GM04503 (cell line): Measurements from ENCODE around the gene ADGRL3.
"Not testable (repeated sequence)": the region's sequence is repeated elsewhere in the genome, so short reads cannot be mapped to it uniquely, and the experiment has no call there.

Experiments used
- DNase-seq: peaks from one replicate; pipeline ENCODE4 v3.0.0-alpha.2; 2012; ENCODE audit warnings: low read depth

The ADGRL3 gene

DNA sequence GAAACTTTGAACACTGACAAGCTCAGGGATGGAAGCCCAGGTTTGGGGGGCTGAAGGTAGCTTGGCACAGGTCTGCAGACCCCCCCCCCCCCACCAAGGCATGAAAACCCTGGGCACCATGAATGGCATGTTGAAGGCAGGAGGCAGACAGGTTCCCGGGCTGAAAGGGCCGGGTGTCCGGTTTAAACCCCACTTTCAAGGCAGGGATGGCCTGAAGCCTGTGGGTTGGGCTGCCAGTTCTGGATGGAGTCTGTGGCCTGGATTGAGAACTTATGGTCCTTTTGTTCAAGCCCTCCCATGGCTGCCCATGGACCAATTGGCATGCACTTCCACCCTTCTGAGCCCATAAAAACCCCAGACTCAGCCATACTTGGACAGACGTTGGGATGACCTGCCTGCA is 616.9 kb downstream of the ADGRL3 start:
- DNase-seq: no peak

DNA sequence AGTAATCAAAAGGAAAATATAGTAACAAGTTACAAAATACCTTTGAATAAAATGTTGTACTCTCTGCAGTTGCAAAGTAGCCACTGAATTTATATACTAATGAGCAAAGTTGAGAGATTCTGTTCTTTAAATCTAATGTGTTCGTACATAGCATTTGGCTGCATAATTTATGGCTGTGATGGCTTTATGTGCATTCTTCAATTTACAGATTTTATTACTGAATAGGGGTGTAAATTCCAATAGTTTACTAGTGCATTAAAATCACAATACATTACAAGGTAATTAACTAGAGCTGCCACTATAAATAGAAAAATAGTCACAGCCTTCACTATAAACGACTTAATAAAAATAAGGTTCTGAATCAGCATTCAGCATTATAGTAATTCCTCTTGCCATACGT is 620.0 kb downstream of the ADGRL3 start:
- no peak for DNase-seq

DNA sequence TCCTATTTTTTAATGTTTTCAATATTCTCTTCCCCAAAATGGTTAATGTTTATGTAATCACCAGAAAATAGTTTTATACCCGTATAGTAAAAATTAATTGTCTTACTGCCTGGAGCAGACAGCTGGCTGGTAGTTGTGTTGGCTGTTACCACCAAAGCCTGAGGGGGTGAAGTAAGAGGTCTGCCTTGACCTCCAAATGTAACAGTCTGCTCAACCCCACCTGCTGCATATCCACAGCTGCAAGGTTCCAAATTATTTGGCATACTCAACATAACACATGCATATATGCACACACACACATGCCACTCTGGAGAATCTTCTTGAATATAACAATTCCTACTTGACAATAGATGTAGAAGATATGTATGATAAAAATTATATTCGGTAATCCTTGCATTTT is 624.3 kb downstream of the ADGRL3 start:
- DNase-seq: no peak

DNA sequence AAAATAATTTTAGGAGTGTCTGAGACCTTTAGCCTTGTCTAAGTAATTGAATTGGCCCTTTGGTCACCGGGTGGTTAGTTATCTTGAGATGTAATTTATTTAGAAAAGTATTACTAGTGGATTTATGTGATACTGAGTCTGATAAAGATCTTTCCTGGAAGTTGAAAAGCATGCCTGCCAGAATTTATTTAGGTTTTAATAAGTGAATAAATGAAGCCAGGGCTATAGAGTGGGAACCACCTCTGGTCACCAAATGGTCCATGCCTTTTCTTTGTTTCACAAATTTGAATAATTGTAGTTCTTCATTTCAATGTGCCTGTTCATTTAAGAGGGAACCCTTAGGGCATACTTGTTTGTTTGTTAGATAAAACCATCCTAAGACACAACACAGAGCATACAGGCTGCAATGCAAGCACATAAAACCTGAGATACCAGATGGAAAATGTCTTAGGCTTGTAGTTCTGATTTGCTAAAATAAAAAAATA is 627.8 kb downstream of the ADGRL3 start:
- no peak for DNase-seq

DNA sequence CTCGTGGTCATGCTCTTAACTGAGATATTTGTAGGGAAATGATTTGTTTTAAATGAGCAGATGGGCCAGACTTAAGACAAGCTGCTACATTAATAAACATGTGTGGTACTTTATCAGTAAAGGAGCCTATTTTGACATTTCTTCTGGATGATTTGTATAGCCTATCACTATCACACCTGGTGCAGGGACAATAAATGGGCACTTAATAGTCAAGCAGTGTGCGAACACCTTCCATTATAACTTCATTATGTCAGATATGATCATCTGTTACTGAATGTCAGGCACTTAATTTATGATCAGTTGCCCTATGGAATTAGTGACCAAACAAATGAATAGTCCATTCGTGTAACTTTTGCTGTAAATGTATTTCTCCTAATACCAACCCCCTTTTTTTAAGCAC is 628.8 kb downstream of the ADGRL3 start:
- DNase-seq: no peak

DNA sequence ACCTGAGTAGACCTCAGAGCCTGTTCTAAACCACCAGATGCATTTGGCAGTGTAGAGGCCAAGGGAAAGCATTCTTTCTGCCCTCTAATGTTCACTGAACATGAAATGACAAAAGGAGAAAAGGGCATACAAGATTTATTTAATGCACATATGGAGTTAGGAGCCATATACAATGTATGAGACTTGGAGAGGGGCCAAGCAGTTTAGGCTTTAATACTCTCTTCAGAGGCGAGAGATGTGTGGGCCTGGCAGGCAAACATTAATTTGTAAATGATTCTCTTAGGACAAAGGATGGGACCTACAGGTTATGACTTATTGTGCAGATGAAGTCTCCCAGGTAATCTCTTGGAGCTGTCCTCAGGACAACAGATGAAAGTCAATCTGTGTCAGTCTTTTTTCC is 631.9 kb downstream of the ADGRL3 start:
- DNase-seq: no peak

DNA sequence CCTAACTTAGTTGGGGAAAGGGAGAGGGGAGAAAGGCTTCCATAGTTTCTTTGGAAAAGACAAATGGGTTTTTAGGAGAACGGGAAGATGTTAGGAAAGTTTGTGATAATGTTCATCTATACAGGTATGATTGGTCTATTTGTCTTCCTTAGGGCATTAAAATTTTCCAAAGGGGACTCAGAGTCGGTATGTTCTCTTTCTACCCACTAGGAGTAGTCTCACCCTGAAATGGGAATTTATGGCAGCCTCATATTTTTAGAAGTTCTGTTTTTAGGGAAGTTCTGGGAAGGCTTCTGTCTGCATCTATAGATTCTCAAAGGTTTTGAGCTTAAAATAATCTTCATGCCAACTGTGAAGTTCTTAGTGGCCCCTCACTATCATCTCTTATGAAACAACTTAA is 637.3 kb downstream of the ADGRL3 start:
- no peak for DNase-seq

DNA sequence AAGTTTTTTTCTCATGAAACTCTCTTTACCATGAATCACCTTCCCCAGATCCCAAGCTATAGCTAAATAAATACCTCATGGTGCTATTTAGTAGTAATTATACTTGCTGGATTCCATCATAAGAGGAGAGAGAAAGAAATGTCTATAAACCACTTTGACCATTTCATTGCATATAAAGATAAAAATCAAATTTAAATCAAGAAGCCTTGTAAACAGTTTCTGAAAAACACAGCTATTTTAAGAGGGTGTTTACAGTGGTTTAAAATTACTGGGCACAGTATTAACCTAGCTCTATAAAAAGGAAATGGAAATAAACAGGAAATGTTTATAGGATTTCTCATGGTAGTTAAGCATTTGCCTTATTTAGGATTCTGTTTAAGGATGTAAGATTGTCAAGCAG is 637.9 kb downstream of the ADGRL3 start:
- DNase-seq: no peak

DNA sequence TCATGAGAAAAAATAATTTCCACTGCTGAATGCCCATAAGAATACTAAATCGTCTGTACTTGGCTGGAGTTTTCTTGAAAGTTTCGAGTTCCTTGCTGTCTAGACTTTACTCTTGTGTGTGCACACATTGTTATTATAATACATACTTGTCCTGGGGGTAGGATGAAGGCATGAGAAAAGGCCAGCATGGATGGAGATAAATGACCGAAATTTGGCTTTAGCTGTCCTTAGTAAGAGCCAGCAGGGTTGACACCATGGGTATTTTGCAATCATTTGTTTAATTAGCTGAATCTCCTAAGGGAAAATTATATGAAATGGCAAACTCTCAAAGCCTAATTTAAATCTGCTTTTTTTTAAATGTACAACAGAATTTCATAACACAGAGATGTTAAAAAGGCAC is 641.6 kb downstream of the ADGRL3 start:
- DNase-seq: no peak

DNA sequence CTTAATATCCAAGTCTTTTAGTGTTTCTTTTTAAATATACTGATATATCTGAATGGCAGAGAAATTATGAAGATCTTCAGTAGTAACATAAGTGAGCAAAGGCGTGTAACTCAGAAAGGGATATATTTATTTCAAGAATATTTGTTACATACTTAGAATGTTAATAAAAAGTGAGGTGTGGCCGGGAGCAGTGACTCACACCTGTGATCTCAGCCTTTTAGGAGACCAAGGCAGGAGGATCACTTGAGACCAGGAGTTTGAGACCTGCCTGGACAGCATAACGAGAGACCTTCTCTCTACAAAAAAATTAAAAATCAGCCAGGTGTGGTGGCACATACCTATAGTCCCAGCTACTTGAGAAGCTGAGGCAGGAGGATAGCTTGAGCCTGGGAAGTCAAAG is 651.0 kb downstream of the ADGRL3 start:
- DNase-seq: no peak

DNA sequence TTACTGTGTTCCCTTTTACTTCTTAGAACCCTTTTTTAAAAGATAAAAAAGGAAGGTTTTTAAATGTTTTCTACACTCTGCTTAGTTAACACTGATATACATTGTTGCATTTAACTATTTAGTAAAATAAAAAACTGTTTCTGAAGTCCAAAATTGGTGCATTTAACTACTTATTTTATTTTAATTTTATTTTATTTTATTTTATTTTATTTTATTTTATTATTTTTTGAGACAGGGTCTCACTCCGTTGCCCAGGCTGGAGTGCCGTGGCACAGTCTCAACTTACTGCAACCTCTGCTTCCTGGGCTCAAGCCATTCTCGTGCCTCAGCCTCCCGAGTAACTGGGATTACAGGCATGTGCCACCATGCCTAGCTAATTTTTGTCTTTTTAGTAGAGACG is 652.0 kb downstream of the ADGRL3 start:
- not testable (repeated sequence) for DNase-seq

DNA sequence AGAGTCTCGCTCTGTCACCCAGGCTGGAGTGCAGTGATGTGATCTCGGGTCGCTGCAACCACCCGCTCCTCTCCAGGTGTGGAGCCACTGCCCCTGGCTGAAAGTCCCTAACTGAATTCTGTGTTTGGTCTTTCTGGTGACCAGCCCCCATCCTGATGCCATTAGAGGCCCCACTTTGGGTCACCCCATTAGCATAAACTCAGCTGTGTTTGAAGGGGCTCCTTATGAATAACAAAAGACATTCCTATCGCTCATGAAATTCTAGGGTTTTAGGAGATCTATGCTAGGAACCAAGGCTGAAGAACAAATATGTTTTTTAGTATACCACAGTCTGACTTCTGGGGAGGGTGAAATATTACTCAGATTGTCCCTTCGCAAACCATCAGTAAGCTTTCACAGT is 652.9 kb downstream of the ADGRL3 start:
- no peak for DNase-seq

DNA sequence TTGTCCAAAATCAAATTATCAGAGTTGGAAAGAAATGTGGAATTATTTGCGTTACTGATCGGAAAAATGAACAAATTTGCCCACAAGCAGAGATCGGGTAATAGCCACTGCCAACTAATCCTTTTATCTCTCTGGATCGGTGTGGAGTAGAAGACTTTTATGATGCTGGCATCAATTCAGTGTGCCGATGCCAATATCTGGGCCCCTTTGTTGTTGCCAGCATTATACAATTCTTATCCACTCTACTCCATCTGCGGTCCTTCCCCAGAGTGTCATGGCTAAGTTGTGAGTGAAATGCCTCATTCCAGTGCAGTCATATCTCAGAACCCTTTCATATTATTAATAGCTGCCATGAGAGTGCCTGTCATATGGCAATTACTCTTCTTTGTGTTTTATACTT is 660.2 kb downstream of the ADGRL3 start:
- no peak for DNase-seq

DNA sequence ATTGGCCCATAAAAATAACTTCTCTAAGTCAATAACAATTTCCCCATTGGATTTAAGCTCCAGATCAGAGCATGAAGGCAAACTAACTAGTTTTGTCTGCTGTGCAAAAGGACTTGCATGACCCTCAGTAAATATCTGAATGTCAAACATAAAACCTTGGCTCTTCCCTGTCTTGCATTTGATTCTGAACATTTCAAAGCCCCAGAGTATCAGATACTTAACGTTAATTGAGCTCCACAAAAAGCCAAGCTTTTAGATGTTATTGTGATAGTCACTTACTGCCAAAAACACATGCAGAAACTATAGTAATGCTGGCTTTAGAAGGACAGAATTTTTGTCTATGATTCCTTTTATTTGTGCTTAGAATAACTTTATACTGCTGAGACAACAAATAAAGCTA is 664.2 kb downstream of the ADGRL3 start:
- DNase-seq: no peak

DNA sequence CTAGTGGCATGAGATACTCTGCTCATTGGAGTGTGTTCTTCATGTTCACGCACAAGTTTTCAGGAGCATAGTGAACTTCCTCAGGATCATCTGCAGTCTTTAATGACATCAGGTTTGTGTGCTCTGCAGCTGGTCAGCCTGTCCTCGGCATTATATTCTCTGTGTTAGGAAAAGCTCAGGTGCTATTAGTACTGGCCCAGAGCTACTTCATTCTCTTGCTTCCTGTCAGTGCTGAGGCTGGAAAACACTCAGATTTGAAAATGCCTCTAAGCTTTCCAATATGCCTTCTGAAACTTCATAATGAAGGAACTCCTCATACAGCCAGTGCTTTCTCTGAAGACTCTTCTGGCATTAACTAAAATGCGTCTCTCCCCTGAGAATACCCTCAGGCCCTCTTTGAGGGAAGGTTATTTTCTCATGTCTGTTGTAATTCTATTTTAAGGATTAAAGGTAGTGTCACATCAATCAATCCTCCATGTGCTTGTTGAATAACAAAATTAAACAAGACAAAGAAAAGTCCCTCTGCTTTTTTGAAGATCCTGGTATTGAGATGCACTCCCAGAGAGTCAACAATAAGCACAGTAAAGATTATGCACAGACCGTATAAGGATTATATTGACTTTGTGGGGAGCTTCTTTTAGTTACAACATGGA is 666.4 kb downstream of the ADGRL3 start:
- no peak for DNase-seq

DNA sequence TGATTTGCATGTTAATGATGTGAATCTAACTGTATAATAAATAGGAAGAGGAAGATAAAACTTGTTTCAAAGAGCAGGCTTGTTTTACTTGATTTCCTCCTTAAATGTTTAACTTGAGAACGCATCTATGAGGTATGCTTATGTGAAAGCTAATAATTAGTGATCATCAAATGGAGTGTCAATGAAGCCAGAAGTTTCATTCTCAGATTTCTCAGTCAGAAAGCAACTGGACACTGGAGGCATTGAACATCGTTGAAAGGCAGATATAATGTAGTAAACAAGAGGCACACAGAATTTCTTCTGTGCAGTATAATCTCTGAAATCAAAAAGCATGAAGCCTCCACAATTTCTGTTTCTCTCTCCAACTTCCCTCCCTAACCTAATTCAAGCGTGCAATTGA is 672.9 kb downstream of the ADGRL3 start:
- DNase-seq: no peak

DNA sequence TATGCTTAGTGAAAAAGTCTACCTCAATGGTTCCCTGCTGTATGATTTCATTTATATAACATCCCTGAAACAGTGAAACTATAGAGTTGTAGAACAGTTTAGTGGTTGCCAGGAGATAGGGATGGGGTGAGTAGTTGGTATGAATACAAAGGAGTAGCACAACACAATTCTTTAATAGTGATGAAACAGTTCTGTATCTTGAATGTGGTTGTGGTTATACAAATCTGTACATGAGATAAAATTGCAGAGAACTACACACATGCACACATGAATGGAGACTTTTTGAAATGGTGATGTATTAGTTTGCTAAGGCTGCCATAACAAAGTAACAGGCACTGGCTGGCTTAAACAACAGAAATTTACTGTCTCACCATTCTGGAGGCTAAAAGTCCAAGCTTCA is 677.1 kb downstream of the ADGRL3 start:
- no peak for DNase-seq

DNA sequence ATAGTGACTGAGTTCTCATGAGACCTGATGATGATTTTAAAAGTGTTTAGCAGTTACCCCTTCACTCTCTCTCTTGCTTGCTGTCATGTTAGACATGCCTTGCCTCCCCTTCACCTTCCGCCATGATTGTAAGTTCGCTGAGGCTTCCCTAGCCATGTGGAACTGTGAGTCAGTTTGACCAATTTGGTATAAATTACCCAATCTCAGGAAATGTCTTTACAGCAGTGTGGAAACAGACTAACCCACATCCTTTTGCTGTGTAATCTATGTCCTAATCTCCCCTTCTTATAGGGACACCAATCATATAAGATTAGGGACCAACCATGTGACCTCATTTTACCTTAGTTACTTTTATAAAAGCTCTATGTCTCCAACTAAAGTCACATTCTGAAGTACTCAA is 677.8 kb downstream of the ADGRL3 start:
- DNase-seq: no peak

DNA sequence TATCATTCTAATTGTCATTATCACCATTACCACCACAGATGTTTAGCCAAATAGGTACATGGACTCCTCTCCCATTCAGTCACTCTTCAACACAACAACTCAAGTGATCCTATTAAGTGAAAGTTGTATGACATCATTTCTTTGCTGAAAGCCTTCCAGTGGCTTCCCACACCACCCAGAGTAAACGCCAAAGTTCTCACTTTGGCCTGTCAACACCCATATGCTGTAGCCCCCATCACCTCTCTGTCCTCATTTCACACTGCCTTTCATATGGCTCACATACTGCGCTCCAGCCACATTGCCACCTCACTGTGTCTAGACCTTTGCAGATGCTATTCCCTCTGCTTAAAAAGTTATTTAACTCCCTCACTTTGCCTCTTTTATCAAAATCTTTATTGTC is 682.3 kb downstream of the ADGRL3 start:
- DNase-seq: no peak

DNA sequence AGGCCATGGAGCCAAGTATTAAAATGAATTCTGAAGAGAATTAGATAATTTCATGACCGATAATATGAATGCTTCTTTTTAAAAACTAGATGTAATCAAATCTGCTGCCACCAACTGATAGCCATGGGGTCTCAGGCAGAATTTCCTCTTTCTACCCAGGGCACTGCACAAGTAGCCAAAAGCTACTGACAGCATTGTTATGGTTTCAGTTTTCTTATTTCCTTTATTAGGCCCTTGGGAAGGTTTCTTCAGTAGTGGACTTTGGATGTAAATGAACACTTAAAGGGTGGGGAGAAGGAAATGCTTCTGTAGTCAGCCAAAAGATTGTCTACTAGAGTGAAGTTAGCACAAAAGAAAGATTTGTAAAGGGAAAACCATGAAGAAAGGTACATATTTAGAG is 686.0 kb downstream of the ADGRL3 start:
- DNase-seq: no peak

DNA sequence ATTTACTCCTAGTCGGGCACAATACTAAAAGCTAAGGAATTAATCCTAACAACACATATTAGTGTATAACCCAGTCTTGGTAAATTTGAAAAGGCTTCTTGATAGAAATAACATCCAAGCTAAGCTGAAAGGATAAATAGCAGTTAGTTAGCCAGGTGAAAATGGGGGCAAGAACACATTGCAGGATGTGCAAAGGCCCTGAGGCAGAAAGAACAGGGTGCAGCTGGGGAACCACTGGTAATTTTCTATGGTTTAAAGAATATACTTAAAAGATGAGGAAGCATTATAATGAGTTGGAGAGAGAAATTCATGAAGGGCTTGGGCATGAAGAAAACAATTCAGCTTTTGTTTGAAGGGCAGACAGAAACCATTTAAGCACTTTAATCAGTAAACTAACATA is 689.0 kb downstream of the ADGRL3 start:
- DNase-seq: no peak

DNA sequence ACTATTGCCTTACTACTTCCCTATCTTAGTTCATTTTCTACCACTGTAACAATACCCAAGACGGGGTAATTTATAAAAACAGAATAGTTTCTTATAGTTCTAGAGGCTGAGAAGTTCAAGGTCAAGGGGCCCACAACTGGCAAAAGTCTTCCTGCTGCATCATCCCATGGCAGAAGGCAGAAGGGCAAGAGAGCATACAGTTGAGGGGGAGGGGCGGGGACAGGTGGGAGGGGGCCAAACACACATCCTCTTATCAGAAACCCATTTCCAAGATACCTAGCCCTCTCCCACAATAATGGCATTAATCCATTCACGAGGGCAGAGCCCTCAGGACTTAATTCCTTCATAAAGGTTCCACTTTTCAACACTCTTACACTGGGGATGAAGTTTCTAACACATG is 690.2 kb downstream of the ADGRL3 start:
- DNase-seq: no peak

DNA sequence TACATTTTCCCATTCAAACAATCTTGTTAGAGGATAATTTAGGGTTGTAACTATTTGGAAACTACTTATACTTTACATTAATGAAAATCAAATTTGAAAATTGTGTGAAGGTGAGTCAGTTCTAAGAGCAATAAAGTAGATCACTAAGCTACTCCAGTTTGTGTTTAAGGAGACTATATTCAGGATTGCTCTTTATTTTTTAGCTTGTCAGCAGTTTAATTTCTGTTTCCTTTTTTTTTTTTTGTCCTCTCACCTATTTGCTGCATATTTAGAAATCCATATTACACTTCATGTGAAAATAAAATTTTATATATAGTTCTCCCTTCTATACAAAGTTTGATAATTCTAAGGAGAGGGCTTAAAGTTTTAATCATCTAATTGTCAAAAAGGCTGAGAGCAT is 691.8 kb downstream of the ADGRL3 start:
- DNase-seq: no peak

DNA sequence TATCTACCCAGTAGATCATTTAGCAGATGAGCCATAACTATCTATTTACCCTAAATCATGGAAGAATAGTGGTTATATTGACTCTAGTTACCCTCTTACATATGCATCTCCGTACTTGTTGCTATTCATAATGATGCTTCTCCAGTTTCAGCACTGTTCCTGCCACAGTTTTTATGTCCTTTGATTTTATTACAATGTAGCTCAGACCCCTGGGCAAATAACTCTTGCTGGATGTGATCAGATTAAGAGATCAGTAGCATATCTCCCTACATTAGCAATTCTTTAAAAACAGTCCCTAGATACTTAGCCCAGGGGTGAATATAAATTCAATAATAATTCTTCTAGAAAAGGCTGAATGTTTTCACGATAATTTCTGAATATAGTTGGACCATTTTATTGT is 696.5 kb downstream of the ADGRL3 start:
- DNase-seq: no peak

DNA sequence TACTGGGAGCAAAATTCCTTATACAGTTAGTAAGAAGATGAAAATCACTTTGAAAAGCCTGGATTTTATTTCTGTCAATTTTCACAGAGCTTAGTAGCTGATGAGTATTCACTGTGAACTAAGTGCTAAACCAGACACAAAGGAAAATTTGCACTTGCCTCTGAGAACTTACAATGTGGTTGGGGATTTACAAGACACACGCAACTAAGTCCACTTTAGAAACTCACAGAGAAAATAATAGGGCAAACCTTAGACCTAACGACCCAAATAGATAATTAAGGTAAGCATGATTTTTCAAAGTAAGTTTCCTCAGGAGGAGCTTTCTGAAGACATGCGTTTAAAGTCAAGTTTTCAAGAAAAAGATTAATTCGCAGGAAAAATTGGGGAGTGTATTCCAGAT is 708.9 kb downstream of the ADGRL3 start:
- no peak for DNase-seq
